ENCODE results near the gene KCNT2.
A peak's percentile ranks its signal among the peaks of the same experiment; 100 is the strongest.

KCNT2 gene

GRCh38 chr1:196393282-196393681, 215.0 kb downstream of the KCNT2 start:
- DNase-seq: no peak

GRCh38 chr1:196387766-196388165, 220.5 kb downstream of the KCNT2 start:
- no peak for DNase-seq

- DNase-seq: no peak
Observed at GRCh38 chr1:196385109-196385508, 223.1 kb downstream of the KCNT2 start.

- no peak for DNase-seq
Observed at GRCh38 chr1:196382383-196382782, 225.9 kb downstream of the KCNT2 start.

GRCh38 chr1:196381544-196381943, 226.7 kb downstream of the KCNT2 start:
- DNase-seq: no peak

GRCh38 chr1:196380316-196380715, 227.9 kb downstream of the KCNT2 start:
- no peak for DNase-seq

- DNase-seq: no peak
Observed at GRCh38 chr1:196377811-196378210, 230.4 kb downstream of the KCNT2 start.

- no peak for DNase-seq
Observed at GRCh38 chr1:196376630-196377328, 231.5 kb downstream of the KCNT2 start.

- DNase-seq: no peak
Observed at GRCh38 chr1:196373798-196374197, 234.4 kb downstream of the KCNT2 start.

- DNase-seq: no peak
Observed at GRCh38 chr1:196372896-196373536, 235.2 kb downstream of the KCNT2 start.

GRCh38 chr1:196367838-196368237, 240.4 kb downstream of the KCNT2 start:
- no peak for DNase-seq

GRCh38 chr1:196366817-196367495, 241.3 kb downstream of the KCNT2 start:
- DNase-seq: no peak

GRCh38 chr1:196361112-196361714, 247.0 kb downstream of the KCNT2 start:
- no peak for DNase-seq

GRCh38 chr1:196357913-196358312, 250.3 kb downstream of the KCNT2 start:
- DNase-seq: no peak

- no peak for DNase-seq
Observed at GRCh38 chr1:196355206-196355786, 252.9 kb downstream of the KCNT2 start.

- peak in 1 of 14 donors; percentile 2 for DNase-seq
Observed at GRCh38 chr1:196344453-196344852, 263.8 kb downstream of the KCNT2 start.

- no peak for DNase-seq
Observed at GRCh38 chr1:196324345-196324744, 283.9 kb downstream of the KCNT2 start.

GRCh38 chr1:196323869-196324268, 284.4 kb downstream of the KCNT2 start:
- DNase-seq: no peak

- no peak for DNase-seq
Observed at GRCh38 chr1:196319301-196319700, 288.9 kb downstream of the KCNT2 start.

GRCh38 chr1:196317535-196318522, 290.4 kb downstream of the KCNT2 start:
- DNase-seq: peak in 1 of 14 donors; percentile 0

GRCh38 chr1:196312739-196313138, 295.5 kb downstream of the KCNT2 start:
- DNase-seq: no peak

GRCh38 chr1:196309386-196309785, 298.9 kb downstream of the KCNT2 start:
- no peak for DNase-seq
